ENCODE data around the gene NCS1. TPM values are rescaled to one million over a fixed set of nuclear protein-coding genes. Genes with fewer than 3 reads are reported as not detected.

Gene NCS1
- total RNA-seq, 1 donor from 2014 or later: 2.2 TPM

- intact Hi-C loops (cut with micrococcal nuclease): no loop called here
Measured at GRCh38 chr9:130147198-130147597, 25.0 kb upstream of the NCS1 start.

- intact Hi-C loops (cut with micrococcal nuclease): no loop called here
Measured at GRCh38 chr9:130147910-130148309, 24.3 kb upstream of the NCS1 start.

GRCh38 chr9:130149031-130149430 is 23.2 kb upstream of the NCS1 start:
- intact Hi-C loops (cut with micrococcal nuclease): no loop called here

GRCh38 chr9:130149654-130150286 is 22.4 kb upstream of the NCS1 start:
- intact Hi-C loops (cut with micrococcal nuclease): no loop called here

DNA sequence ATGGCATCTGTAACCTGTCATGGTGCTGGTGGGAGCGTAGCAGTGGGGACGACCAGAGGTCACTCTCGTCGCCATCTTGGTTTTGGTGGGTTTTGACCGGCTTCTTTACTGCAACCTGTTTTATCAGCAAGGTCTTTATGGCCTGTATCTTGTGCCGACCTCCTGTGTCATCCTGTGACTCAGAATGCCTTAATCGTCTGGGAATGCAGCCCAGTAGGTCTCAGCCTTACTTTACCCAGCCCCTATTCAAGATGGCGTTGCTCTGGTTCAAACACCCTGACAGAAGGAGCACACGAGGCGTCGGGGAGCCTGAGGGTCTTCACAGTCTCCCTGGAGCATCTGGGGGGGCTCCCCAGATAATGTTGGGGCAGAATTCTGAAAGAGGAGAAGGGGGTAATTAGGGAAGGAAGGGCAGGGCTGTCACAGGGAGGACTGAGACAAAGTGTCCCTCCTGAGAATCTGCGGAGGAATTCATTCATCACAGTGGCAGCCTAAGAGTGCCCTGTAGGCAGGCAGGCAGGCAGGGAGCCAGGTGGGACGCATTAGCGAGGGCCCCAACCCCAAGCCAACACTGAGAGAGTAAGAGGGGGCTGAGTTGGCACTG is 21.3 kb upstream of the NCS1 start:
- intact Hi-C loops (cut with micrococcal nuclease): no loop called here

GRCh38 chr9:130154816-130155215 is 17.4 kb upstream of the NCS1 start:
- intact Hi-C loops (cut with micrococcal nuclease): no loop called here

- intact Hi-C loops (cut with micrococcal nuclease): no loop called here
Measured at GRCh38 chr9:130155647-130156046, 16.6 kb upstream of the NCS1 start.

DNA sequence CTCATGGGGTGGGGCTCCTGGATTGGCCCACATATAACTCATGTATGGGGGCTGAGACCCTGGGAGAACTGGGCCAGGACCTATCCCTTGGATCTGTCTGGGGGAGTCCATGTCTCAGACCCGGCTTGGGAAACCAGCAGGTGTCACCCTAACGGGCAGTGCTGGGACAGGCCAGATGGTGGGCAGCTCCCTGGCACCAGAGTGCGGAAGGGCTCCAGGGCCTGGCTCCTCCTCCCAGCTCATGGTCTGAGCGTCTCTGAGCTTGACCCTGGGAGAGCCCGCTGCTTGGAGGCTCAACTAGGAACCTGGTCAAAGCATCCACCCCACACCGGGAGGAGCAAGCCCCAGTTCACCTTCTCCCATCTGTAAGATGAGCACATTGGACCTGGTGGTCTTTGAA is 15.5 kb upstream of the NCS1 start:
- intact Hi-C loops (cut with micrococcal nuclease): no loop called here

DNA sequence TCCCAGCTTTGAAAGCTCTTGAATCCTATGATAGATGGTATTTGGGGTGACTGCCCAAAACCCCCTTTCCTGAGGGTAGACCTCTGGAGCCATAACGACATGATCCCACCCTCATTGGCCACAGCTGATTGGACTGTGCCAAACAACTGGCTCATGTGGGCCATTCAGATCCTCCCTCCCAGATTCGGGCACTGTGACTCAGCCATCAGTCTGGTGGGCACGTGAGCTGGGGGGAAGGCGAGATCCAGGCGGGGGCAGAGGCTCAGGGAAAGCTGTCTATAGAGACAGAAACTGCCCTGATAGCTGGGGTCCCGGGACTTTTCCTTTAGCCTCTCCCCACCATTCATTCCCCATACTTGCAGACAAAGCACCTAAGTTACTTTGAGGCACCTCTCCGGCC is 15.1 kb upstream of the NCS1 start:
- intact Hi-C loops (cut with micrococcal nuclease): no loop called here

DNA sequence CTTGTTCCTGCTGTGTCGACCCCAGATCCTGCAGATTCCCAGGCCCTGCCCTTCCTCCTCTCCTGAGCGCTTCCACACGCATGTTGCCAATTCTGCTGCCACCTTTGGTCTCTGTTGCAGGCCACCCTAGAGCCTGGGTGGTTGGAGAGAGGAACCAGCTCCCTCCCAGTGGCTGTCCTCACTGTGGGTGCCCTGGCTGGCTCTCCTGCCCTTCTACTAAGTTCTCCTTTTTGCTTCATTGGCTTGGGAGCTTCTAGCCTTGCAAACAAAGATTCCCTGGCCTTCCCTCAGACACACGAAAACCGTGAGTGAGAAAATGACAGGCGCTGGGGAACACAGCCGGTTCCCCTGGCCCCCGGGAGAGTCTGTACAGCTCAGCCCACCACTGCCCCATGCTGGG is 14.2 kb upstream of the NCS1 start:
- intact Hi-C loops (cut with micrococcal nuclease): no loop called here

- intact Hi-C loops (cut with micrococcal nuclease): no loop called here
Measured at GRCh38 chr9:130159057-130159456, 13.1 kb upstream of the NCS1 start.

DNA sequence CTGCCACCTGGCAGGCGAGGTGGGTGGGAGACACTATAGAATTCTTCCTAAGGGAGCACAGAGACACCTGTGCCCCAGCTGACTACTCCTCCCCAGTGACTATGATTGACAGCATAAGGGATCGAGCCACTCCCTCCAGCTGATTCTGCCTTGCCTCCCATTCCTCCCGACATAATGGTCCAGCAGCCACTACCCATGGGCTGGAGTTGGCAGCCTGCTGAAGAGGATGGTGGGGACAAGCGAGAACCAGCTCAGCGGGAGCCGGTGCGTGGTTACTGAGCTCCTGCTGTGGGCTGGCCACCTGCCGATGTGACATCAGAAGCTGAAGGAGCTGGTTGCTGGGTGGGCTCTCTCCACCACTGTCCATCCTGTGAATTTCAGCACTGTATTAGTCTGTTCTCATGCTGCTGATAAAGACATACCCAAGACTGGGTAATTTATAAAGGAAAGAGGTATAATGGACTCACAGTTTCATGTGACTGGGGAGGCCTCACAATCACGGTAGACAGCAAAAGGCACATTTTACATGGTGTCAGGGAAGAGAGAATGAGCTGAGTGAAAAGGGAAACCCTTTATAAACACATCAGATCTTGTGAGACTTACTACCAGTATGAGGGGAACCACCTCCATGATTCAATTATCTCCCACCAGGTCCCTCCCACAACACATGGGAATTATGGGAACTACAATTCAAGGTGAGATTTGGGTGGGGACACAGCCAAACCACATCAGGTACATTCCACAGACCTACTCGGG is 12.1 kb upstream of the NCS1 start:
- intact Hi-C loops (cut with micrococcal nuclease): no loop called here

- intact Hi-C loops (cut with micrococcal nuclease): no loop called here
Measured at GRCh38 chr9:130160862-130161470, 11.2 kb upstream of the NCS1 start.

- intact Hi-C loops (cut with micrococcal nuclease): no loop called here
Measured at GRCh38 chr9:130165579-130165978, 6.6 kb upstream of the NCS1 start.

- intact Hi-C loops (cut with micrococcal nuclease): no loop called here
Measured at GRCh38 chr9:130166399-130166798, 5.8 kb upstream of the NCS1 start.

- intact Hi-C loops (cut with micrococcal nuclease): no loop called here
Measured at GRCh38 chr9:130167927-130168326, 4.3 kb upstream of the NCS1 start.

DNA sequence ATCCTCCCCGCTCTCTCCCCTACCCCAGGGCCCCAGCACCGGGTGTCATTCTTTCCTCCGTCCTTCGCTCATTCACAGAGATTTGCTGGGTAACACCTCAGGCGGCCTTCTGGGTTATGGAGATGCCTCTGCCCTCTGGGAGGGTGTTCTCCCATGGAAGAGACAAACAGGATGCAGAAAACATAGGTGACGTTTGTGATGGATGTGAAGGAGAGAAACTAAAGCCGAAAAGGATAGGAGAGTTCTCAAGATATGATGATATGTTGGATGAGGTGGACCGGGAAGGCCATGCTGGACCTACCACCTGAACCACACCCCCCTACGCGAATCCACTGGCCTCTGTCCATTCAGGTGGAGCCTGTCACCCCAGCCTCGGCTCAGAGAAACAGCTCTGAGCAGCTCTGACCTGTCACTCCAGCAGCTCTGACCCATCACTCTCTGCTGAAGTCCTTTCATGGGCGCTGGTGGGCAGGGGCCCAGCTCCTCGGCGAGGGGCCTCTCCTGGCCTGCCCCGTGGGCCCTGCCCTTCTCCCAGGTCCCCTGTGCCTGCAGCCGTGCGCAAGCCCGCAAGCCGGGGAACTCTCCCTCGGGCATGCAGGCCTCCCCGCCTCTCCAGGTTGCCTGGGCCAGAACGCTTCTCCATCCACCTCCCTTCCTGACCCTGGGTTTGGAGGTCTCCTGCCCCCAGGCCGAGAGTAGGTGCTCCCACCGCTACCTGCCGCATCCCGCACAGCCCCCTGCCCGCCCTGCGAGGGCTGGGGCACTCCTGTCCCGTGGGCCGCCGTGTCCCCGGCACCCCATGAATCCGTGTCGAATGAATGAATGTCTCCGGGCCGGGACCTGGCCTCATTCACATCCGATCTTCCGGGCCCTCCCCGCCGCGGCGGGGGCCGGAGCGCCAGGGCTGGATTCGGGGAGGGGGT is 717 bp upstream of the NCS1 start:
- intact Hi-C loops (cut with micrococcal nuclease): loop anchor here (5.0 kb wide), 1 partner anchor 44 kb away; no protein-coding TSS in a partner anchor

DNA sequence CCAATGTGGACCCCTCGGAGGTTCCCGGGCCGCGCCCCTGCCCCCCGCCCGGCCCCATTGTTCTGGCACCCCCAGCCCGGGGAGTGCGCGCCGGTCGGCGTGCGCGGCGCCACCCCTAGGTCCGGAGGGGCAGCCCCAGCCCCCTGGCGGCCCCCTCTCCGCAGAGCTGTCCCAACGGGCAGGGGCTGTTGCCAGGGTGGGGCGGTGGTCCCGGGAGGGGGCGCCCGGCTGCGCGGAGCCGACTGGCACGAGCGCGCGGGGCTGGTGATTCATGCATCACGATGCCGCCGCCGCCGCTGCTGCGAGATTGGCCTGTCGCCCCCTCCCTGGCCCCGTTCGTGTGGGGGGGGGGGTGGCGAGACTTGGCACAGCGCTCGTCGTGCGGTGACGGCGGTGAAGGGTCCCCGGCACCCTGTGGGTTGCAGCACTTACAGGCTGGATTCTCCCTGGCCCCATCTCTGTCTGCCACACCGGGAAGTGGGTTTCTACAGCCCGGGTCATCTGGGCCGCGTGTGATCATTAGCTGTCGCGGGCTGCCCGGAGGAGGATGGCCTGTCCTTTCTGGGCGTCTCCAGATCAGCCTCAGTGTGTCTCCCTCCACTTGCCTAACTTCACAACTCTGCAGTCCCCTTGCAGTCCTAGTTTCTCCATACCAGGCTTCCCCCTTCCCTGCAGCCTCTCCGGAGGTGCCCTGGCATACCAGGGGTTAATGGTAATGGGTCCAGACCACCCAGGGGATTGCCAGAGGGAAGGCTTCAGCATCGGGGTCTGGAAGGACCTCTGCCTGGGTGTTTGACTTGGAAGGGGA is 858 bp downstream of the NCS1 start:
- intact Hi-C loops (cut with micrococcal nuclease): loop anchor here (5.0 kb wide), 1 partner anchor 46 kb away; no protein-coding TSS in a partner anchor

DNA sequence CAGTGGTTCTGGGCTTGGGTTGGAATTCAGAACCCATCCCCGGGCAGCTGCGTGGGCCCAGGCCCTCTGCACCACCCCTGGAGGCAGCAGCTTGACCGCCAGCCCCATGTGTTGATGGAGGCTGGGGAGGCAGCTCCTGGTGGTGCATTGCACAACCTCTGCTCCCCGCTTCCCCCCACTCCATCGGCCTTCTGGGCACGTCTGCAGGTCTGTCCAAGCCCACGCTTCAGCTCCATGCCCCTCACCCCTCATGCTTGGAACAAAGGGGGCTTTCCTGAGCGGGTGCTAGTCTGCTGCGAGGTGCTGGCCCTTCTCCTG is 1.4 kb downstream of the NCS1 start:
- intact Hi-C loops (cut with micrococcal nuclease): loop anchor here (5.0 kb wide), 1 partner anchor 46 kb away; no protein-coding TSS in a partner anchor

DNA sequence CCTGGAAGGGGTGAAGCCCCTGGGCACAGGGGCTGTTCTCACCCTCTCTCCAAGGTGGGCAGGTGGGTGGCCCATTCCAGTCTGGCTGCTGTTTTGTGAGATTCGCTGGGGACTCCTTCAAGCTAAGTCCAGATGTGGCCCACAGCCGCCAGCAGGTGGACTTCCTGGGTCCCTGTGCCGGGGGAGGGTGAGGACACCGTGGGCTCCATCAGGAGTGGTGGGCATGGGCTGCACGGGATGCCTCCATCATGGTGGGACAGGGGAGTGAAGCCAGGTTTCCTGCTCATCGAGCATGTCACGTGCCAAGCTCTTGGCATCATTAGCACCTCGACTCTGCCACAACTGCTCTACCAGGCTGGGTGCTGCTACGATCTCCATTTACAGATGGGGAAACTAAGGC is 1.8 kb downstream of the NCS1 start:
- intact Hi-C loops (cut with micrococcal nuclease): loop anchor here (5.0 kb wide), 1 partner anchor 47 kb away; no protein-coding TSS in a partner anchor
